DOHH2 (cell line): ENCODE data around the gene UNKL.
A peak's percentile ranks its signal among the peaks of the same experiment; 100 is the strongest.

Source experiments
- EZH2phosphoT487 ChIP-seq: fragments of 200-600 bp; sonication (generic); IDR thresholded peaks from 2 replicates; pipeline ENCODE4 v1.6.1; 2017; ENCODE audit warnings: borderline replicate concordance, mild to moderate bottlenecking, antibody characterized with exemption, low read length, moderate library complexity, mixed read lengths
- TF ChIP-seq, protein P1 (sequence below): fragments of 200-600 bp; sonication (generic); IDR thresholded peaks from one replicate; pipeline ENCODE4 v1.5.1; 2014; ENCODE audit warnings: antibody characterized with exemption, mild to moderate bottlenecking, low read depth, low read length; ENCODE audit not compliant: poor library complexity, severe bottlenecking

DNA sequence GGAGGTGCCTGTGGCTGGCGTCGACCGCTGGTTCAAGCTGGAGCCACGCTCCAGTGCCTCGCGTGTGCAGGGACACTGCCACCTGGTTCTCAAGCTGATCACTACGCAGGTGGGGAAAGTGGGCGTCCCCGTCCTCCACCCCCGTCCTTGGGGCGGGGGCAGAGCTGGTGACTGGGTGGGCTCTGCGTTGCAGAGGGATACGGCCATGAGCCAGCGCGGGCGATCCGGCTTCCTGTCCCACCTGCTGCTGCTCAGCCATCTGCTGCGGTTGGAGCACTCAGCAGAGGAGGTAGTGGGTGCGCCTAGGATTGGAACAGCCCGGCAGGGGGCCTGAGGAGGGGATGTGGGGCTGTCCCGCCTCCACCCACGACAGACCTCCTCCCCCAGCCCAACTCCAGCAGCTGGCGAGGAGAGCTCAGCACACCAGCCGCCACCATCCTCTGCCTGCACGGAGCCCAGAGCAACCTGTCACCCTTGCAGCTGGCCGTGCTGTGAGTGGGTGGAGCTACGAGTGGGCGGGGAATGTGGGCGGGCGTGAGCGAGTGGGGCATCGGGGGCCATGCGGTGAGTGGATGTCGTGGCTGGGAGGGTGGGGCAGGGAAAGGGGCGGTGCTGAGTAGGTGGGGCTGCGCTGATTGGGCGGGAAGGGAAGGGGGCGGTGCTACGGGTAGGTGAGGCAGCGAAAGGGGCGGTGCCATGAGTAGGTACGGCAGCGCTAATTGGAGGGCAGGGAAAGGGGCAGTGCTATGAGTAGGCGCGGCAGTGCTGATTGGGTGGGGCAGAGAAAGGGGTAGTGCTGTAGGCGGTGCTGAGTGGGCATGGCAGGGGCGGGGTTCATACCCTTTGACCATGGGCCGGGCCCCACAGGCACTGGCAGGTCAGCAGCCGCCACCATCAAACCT lies 71.7 kb downstream of the UNKL start:
- TF ChIP-seq, protein P1, sequence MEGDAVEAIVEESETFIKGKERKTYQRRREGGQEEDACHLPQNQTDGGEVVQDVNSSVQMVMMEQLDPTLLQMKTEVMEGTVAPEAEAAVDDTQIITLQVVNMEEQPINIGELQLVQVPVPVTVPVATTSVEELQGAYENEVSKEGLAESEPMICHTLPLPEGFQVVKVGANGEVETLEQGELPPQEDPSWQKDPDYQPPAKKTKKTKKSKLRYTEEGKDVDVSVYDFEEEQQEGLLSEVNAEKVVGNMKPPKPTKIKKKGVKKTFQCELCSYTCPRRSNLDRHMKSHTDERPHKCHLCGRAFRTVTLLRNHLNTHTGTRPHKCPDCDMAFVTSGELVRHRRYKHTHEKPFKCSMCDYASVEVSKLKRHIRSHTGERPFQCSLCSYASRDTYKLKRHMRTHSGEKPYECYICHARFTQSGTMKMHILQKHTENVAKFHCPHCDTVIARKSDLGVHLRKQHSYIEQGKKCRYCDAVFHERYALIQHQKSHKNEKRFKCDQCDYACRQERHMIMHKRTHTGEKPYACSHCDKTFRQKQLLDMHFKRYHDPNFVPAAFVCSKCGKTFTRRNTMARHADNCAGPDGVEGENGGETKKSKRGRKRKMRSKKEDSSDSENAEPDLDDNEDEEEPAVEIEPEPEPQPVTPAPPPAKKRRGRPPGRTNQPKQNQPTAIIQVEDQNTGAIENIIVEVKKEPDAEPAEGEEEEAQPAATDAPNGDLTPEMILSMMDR, result peak; percentile 21
- no peak for TF ChIP-seq EZH2phosphoT487
